ENCODE results near the gene SPSB1.

Gene SPSB1

DNA sequence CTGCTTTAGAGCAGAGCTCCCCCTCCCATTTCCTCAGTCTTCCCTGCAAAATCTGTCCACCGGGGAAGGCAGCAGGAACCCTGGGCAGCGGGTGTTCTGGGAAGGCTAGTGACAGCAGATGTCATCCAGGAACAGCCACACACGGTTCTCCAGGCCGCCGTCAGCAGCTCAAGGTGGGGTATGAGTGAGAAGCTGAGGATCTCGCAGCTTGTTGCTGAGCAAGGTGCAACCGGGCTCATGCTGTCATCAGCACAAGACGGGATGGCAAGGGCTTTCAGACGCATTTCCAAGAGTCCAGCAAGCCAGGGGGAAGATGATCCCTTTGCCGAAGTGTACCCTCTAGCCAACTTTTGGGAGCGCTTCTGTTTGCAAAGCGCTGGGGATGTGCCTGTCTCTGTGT lies 23.0 kb upstream of the SPSB1 start:
- H3K4me3 ChIP-seq (ENCODE audit: low read length) = no peak overlapping the region
- no peaks in the 10 kb centered on the region for H3K9me3 ChIP-seq (replicated peaks; ENCODE audit: insufficient read depth, low read length)
- DNase-seq = no peak
- no peaks in the 10 kb centered on the region for H3F3A ChIP-seq (ENCODE audit: insufficient read depth, low read length)
- H3K27me3 ChIP-seq (replicated peaks; ENCODE audit: insufficient read depth, low read length) = no peaks in the 10 kb centered on the region
- no peak overlapping the region for H2AFZ ChIP-seq (ENCODE audit: low read length)
- TF ChIP-seq, protein P1, sequence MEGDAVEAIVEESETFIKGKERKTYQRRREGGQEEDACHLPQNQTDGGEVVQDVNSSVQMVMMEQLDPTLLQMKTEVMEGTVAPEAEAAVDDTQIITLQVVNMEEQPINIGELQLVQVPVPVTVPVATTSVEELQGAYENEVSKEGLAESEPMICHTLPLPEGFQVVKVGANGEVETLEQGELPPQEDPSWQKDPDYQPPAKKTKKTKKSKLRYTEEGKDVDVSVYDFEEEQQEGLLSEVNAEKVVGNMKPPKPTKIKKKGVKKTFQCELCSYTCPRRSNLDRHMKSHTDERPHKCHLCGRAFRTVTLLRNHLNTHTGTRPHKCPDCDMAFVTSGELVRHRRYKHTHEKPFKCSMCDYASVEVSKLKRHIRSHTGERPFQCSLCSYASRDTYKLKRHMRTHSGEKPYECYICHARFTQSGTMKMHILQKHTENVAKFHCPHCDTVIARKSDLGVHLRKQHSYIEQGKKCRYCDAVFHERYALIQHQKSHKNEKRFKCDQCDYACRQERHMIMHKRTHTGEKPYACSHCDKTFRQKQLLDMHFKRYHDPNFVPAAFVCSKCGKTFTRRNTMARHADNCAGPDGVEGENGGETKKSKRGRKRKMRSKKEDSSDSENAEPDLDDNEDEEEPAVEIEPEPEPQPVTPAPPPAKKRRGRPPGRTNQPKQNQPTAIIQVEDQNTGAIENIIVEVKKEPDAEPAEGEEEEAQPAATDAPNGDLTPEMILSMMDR (IDR thresholded peaks at IDR 0.05; ENCODE audit: low read length) = no peak
- TF ChIP-seq EZH2phosphoT487 (IDR thresholded peaks at IDR 0.05; ENCODE audit: low read length) (no peak), EZH2 (optimal IDR thresholded peaks at IDR 0.05; ENCODE audit: low read depth, low read length) (no peak)
- H4K20me1 ChIP-seq (ENCODE audit: insufficient read depth, low read length) = no peaks in the 10 kb centered on the region
- no peak overlapping the region for H3K27ac ChIP-seq (ENCODE audit: low read length)
- no peaks in the 10 kb centered on the region for H3K36me3 ChIP-seq (replicated peaks; ENCODE audit: insufficient read depth, low read length)
- no peak overlapping the region for H3K4me2 ChIP-seq (ENCODE audit: low read depth, low read length)
- no peaks in the 10 kb centered on the region for H3K79me2 ChIP-seq (ENCODE audit: low read length)
- H3K9me2 ChIP-seq (replicated peaks; ENCODE audit: insufficient read depth, low read length) = no peaks in the 10 kb centered on the region
- 0 out of 2 replicates have a peak, but pooled peaks cover 3% of the 10 kb centered on the region for H3K4me1 ChIP-seq (ENCODE audit: low read length)
- H3K9ac ChIP-seq (ENCODE audit: low read length) = no peak overlapping the region

DNA sequence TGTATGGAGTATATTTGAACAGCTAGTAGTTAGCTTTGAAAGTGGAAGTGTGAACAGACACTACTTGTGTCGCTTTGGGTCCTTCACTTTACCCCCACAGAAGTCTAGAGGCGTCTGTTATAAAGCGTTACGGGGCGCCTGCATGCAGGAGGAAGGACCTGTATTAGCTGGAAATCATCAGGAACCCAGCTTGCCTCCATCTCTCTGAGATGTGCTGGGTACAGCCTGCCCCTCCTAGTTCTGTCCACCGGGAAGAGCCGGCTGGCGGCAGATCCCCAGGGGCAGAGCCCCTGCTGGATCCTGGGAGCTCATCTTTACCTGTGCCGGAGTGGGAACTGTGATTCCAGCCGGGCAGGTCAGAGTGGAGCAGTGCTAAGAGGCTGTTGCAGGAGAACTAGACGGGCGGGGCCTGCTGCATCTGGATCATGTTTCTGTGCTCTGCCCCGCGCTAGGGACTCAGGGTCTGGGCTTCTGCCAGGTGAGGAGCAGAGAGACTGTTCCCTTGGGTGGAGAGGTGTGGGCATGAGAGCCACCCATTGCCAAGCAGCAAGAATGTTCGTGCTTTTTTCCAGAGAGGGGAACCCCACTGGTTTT lies 22.3 kb upstream of the SPSB1 start:
- no peak overlapping the region for H3K4me3 ChIP-seq (ENCODE audit: low read length)
- H3K9ac ChIP-seq (ENCODE audit: low read length) = no peak overlapping the region
- H3K9me2 ChIP-seq (replicated peaks; ENCODE audit: insufficient read depth, low read length) = no peaks in the 10 kb centered on the region
- H3K27ac ChIP-seq (ENCODE audit: low read length) = no peak overlapping the region
- H3K36me3 ChIP-seq (replicated peaks; ENCODE audit: insufficient read depth, low read length) = no peaks in the 10 kb centered on the region
- no peak overlapping the region for H2AFZ ChIP-seq (ENCODE audit: low read length)
- no peak for DNase-seq
- H3K4me2 ChIP-seq (ENCODE audit: low read depth, low read length) = no peak overlapping the region
- peaks cover 9% of the 10 kb centered on the region for H3K4me1 ChIP-seq (ENCODE audit: low read length)
- no peak for TF ChIP-seq EZH2 (optimal IDR thresholded peaks at IDR 0.05; ENCODE audit: low read depth, low read length)
- no peak for TF ChIP-seq EZH2phosphoT487 (IDR thresholded peaks at IDR 0.05; ENCODE audit: low read length)
- TF ChIP-seq, protein P1 (IDR thresholded peaks at IDR 0.05; ENCODE audit: low read length) = no peak
- no peaks in the 10 kb centered on the region for H3K79me2 ChIP-seq (ENCODE audit: low read length)
- no peaks in the 10 kb centered on the region for H3K9me3 ChIP-seq (replicated peaks; ENCODE audit: insufficient read depth, low read length)
- no peaks in the 10 kb centered on the region for H3F3A ChIP-seq (ENCODE audit: insufficient read depth, low read length)
- H4K20me1 ChIP-seq (ENCODE audit: insufficient read depth, low read length) = no peaks in the 10 kb centered on the region
- H3K27me3 ChIP-seq (replicated peaks; ENCODE audit: insufficient read depth, low read length) = no peaks in the 10 kb centered on the region

DNA sequence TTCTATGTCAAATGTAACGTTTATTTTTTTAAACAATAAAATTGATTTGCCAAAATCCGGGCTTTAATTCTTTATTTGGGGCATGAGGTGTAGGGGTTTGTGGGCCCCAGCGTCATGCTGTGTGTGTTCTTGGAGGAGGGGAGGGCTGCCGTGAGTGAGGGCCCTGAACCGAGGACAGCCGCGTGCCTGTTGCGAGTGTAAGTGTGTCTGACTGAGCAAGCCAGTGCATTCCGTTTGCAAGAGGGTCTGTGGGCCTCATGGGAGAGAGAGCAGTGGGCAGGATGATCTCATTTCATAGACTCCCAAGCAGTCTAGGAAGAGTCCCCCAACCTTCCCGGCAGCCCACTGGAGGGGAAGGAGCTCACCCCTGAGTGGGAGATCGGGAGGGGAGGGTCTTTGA lies 21.4 kb upstream of the SPSB1 start:
- H3K4me3 ChIP-seq (ENCODE audit: low read length) = no peak overlapping the region
- no peak for DNase-seq
- no peak overlapping the region for H3K4me2 ChIP-seq (ENCODE audit: low read depth, low read length)
- no peak overlapping the region for H2AFZ ChIP-seq (ENCODE audit: low read length)
- H3K79me2 ChIP-seq (ENCODE audit: low read length) = no peaks in the 10 kb centered on the region
- H4K20me1 ChIP-seq (ENCODE audit: insufficient read depth, low read length) = no peaks in the 10 kb centered on the region
- H3K4me1 ChIP-seq (ENCODE audit: low read length) = peaks cover 16% of the 10 kb centered on the region
- H3K9me3 ChIP-seq (replicated peaks; ENCODE audit: insufficient read depth, low read length) = no peaks in the 10 kb centered on the region
- no peak overlapping the region for H3K9ac ChIP-seq (ENCODE audit: low read length)
- no peaks in the 10 kb centered on the region for H3K9me2 ChIP-seq (replicated peaks; ENCODE audit: insufficient read depth, low read length)
- TF ChIP-seq, protein P1 (IDR thresholded peaks at IDR 0.05; ENCODE audit: low read length) = no peak
- no peak for TF ChIP-seq EZH2 (optimal IDR thresholded peaks at IDR 0.05; ENCODE audit: low read depth, low read length)
- TF ChIP-seq EZH2phosphoT487 (IDR thresholded peaks at IDR 0.05; ENCODE audit: low read length) = no peak
- H3K27me3 ChIP-seq (replicated peaks; ENCODE audit: insufficient read depth, low read length) = no peaks in the 10 kb centered on the region
- H3K27ac ChIP-seq (ENCODE audit: low read length) = no peak overlapping the region
- H3F3A ChIP-seq (ENCODE audit: insufficient read depth, low read length) = peaks cover 7% of the 10 kb centered on the region; the same call in 1 of the 2 replicates
- H3K36me3 ChIP-seq (replicated peaks; ENCODE audit: insufficient read depth, low read length) = no peaks in the 10 kb centered on the region
